GM19452 (cell line): ENCODE measurements around the gene DNPEP.
"Not testable (repeated sequence)": the region's sequence is repeated elsewhere in the genome, so short reads cannot be mapped to it uniquely, and the experiment has no call there.

ENCODE experiments used
- ATAC-seq: cut with Tn5 transposase; IDR thresholded peaks from one replicate; pipeline ENCODE4 v1.9.1; 2021; ENCODE audit not compliant: unreplicated experiment

Gene DNPEP

GRCh38 chr2:219419331-219420197 lies 31.9 kb upstream of the DNPEP start:
- no peak for ATAC-seq

GRCh38 chr2:219419012-219419324 lies 31.3 kb upstream of the DNPEP start:
- ATAC-seq: no peak

- ATAC-seq: no peak
These were observed 30.7 kb upstream of the DNPEP start, which contains the start of gene DES for GRCh38 chr2:219418155-219419011. Gene DES, plus strand, starts transcription at chr2:219418377. Its CDS starts 86 bp downstream, at chr2:219418463.

- no peak for ATAC-seq
These were observed 29.7 kb upstream of the DNPEP start for GRCh38 chr2:219417374-219417773.

- no peak for ATAC-seq
These were observed 29.2 kb upstream of the DNPEP start for GRCh38 chr2:219416938-219417337.

- ATAC-seq: no peak
These were observed 28.5 kb upstream of the DNPEP start for GRCh38 chr2:219416235-219416602.

- no peak for ATAC-seq
These were observed 28.0 kb upstream of the DNPEP start for GRCh38 chr2:219415580-219416234.

DNA sequence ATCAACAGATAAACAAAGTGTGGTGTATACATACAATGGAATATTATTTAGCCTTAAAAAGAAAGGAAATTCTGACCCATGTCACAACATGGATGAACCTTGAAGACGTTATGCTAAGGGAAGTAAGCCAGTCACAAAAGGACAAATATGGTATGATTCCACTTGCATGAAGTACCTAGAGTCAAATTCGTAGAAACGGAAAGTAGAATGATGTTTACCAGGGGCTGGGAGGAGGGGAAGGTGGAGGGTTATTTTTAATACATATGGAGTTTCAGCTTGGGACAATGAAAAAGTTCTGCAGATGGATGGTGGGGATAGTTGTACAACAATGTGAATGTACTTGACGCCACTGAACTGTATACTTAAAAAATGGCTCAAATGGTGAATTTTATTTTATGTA lies 27.1 kb upstream of the DNPEP start:
- no peak for ATAC-seq

GRCh38 chr2:219410390-219410789 lies 22.7 kb upstream of the DNPEP start:
- no peak for ATAC-seq

DNA sequence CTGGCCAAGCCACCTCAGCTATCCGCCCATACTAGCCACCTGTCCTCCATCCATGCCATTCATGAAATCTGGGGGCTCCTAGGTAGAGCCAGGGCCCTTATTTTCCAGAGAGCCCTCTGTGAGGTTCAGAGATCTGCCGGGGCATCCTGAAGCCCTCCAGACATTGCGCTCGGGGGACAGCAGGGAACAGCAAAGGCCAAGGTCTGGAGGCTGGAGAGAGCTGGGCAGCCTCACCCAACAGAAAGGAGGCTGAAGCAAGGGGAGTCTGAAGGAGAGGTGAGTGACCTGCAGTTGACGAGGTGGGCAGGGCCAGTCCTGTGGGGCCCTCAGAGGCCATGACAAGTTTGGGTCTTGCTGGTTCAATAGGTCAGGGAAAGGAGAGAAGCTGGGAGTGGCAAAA lies 21.9 kb upstream of the DNPEP start:
- no peak for ATAC-seq

- no peak for ATAC-seq
These were observed 20.9 kb upstream of the DNPEP start for GRCh38 chr2:219408631-219409030.

GRCh38 chr2:219408204-219408603 lies 20.5 kb upstream of the DNPEP start:
- ATAC-seq: no peak

DNA sequence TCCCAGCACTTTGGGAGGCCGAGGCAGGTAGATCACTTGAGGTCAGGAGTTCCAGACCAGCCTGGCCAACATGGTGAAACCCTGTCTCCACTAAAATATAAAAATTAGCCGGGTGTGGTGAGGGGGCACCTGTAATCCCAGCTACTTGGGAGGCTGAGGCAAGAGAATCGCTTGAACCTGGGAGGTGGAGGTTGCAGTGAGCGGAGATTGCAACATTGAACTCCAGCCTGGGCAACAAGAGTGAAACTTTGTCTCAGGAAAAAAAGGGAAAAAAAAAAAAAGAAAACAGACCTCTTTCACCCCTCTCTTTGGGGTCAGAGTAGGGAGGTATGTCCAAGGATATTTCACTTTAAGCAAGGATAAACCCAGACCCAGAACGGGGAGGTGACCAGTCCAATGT lies 19.6 kb upstream of the DNPEP start:
- ATAC-seq: not testable (repeated sequence)

DNA sequence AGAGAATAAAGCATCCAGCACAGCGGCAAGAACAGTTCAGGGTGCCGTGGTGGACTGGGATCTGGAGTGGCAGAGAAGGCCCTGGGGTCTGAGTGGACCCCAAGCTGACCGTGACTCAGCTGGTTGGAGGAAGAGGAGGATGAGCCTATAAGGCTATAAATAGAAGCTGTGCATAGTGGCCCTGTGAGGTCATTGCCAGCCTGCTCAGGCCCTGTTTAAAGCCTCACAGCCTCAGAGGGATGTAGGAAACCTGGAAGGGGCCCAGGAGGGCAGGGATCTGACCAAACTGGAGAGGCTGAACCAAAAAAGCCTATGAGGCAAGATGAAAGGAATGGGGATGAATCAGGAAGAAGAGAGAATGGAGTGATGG lies 19.1 kb upstream of the DNPEP start:
- no peak for ATAC-seq

GRCh38 chr2:219405958-219406860 lies 18.5 kb upstream of the DNPEP start:
- no peak for ATAC-seq

DNA sequence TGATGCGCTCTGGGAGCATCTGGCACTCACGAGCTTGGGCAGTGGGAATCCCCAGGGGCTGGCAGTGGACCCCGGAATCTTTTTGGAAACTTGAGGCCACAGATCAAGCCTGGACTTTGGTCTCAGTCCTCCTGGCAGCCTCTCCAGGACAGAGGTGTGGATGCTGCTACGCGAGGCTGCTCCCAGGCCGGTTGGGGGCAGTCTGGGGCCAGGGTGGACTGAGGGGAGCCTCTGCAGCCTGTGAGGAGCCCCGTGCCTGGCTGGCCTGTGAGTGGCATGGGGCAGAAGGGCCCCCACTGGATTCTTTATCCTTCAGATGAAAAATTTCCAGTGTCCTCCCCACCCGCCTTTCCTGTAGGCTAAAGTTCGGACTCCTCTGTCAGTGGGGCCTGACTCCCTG lies 17.7 kb upstream of the DNPEP start:
- no peak for ATAC-seq

GRCh38 chr2:219404954-219405353 lies 17.2 kb upstream of the DNPEP start:
- no peak for ATAC-seq

- no peak for ATAC-seq
These were observed 16.7 kb upstream of the DNPEP start for GRCh38 chr2:219404291-219404910.

- no peak for ATAC-seq
These were observed 16.1 kb upstream of the DNPEP start for GRCh38 chr2:219403861-219404260.
